GM12892 (cell line): ENCODE measurements around the gene SH3RF3.

Experiments
- POLR2A ChIP-seq: IDR thresholded peaks from 2 replicates; pipeline ENCODE4 v1.6.1; 2011; ENCODE audit warnings: low read depth, low read length, control low read depth
- POLR2AphosphoS5 ChIP-seq: IDR thresholded peaks from 2 replicates; pipeline ENCODE4 v1.6.1; 2011; ENCODE audit warnings: low read depth, low read length, control low read depth
- TAF1 ChIP-seq: IDR thresholded peaks from 2 replicates; pipeline ENCODE4 v1.6.1; 2011; ENCODE audit warnings: low read depth, mild to moderate bottlenecking, control low read depth, low read length, borderline replicate concordance

GRCh38 chr2:109459485-109459884 lies 330.5 kb downstream of the SH3RF3 start:
- no peak for TF ChIP-seq POLR2A
- no peak for TF ChIP-seq POLR2AphosphoS5
- no peak for TF ChIP-seq TAF1
